Kidney (tissue), 14 donors: ENCODE data around the gene SULF2. TPM values are rescaled to one million over a fixed set of nuclear protein-coding genes. Genes with fewer than 3 reads are reported as not detected.

Experiments used
- DNase-seq, 5 donors: peaks; one replicate each; pipeline ENCODE4 v3.0.0-alpha.2; 2013 to 2020
- FAIRE-seq: peaks from 2 replicates; lab custom pipeline; 2012; peaks lifted over from hg19 to GRCh38; lab: Jason Lieb, UNC
- H3K27ac ChIP-seq, 2 donors: one replicate each; pipeline ENCODE4 v1.7.0; 2013; ENCODE audit warnings: low read depth in 2 of 2, low read length in 2 of 2, inconsistent platforms in 1 of 2
- H3K27me3 ChIP-seq: one replicate; pipeline ENCODE4 v1.7.1; 2013; ENCODE audit warnings: low read length, inconsistent platforms; ENCODE audit not compliant: control insufficient read depth, insufficient read depth
- H3K36me3 ChIP-seq, 3 donors: one replicate each; pipeline versions ENCODE4 v1.7.0 to v1.7.1; 2013; ENCODE audit warnings: low read length in 3 of 3, control low read depth in 1 of 3, inconsistent platforms in 1 of 3; ENCODE audit not compliant: insufficient read depth in 3 of 3, control insufficient read depth in 2 of 3
- H3K4me1 ChIP-seq, 3 donors: one replicate each; pipeline versions ENCODE4 v1.7.0 to v1.7.1; 2013; ENCODE audit warnings: low read length in 3 of 3, inconsistent platforms in 1 of 3, low read depth in 1 of 3; ENCODE audit not compliant: control insufficient read depth in 2 of 3, insufficient read depth in 2 of 3
- H3K4me3 ChIP-seq, 3 donors: one replicate each; pipeline versions ENCODE4 v1.7.0 to v1.8.1; 2013; ENCODE audit warnings: low read length in 3 of 3, control low read depth in 1 of 3, inconsistent platforms in 1 of 3
- H3K9ac ChIP-seq, 3 donors: one replicate each; pipeline versions ENCODE4 v1.7.0 to v1.7.1; 2013; ENCODE audit warnings: low read length in 3 of 3, control low read depth in 1 of 3, inconsistent platforms in 1 of 3
- H3K9me3 ChIP-seq, 3 donors: one replicate each; pipeline versions ENCODE4 v1.7.0 to v1.7.1; 2013; ENCODE audit warnings: low read length in 3 of 3, control low read depth in 1 of 3, inconsistent platforms in 1 of 3; ENCODE audit not compliant: control insufficient read depth in 2 of 3, insufficient read depth in 1 of 3
- CTCF ChIP-seq: IDR thresholded peaks from 3 replicates; pipeline ENCODE4 v1.5.1; 2012; ENCODE audit warnings: mild to moderate bottlenecking, moderate library complexity, borderline replicate concordance; ENCODE audit not compliant: insufficient read depth; ENCODE audit errors: extremely low read depth
- intact Hi-C: fragments of 100-400 bp; cut with DNase I; formaldehyde crosslinking; loops from one replicate; pipeline ENCODE4 v1.11.1; 2022
- polyA plus RNA-seq: library from polyadenylated mRNA; stranded (reverse); fragments of 350-450 nt; fragmentation: Illumina TruSeq; extraction: RNeasy Lipid Tissue Mini Kit (QIAGEN cat#74804); gene quantifications from one replicate; pipeline ENCODE4 v1.2.3, GENCODE V29; 2014; ENCODE audit warnings: low read depth, low replicate concordance; ENCODE audit not compliant: insufficient read depth
- total RNA-seq: library from RNA; stranded (reverse); fragmentation: NEBNext Ultra II Directional; extraction: Animal tissue kit (Norgen Biotek cat#: 25700); gene quantifications from one replicate; pipeline ENCODE4 v1.2.1, GENCODE V29; 2021
- donor health status: control.
- donor health status: control.
- donor health status: control.
- donor health status: control.
- donor health status: control.
- donor health status: DM: yes; HTN: yes; CAD: no.
- donor health status: Normal renal cell carcinoma (clear cell type).

The SULF2 gene
- total and polyA plus RNA-seq, 2 donors from 2014 or later: 85.1 to 257 TPM

- H3K4me1 ChIP-seq: no peaks in the 10 kb centered on the region
- intact Hi-C loops: no loop called here
- no peak overlapping the region for H3K4me3 ChIP-seq
- no peak overlapping the region for H3K9ac ChIP-seq
- FAIRE-seq (no peak), DNase-seq (no peak)
- no peak for TF ChIP-seq CTCF
- H3K27me3 ChIP-seq: no peaks in the 10 kb centered on the region
- H3K27ac ChIP-seq: no peak overlapping the region
- H3K36me3 ChIP-seq: no peaks in the 10 kb centered on the region
- H3K9me3 ChIP-seq: peaks cover 0 to 8% (median 5%) of the 10 kb centered on the region in 3 donors
Measured at GRCh38 chr20:47818466-47818865, 33.2 kb upstream of the SULF2 start.

- intact Hi-C loops: no loop called here
- Histone ChIP-seq H3K36me3 (no peaks in the 10 kb centered on the region), H3K9me3 (peaks cover 0 to 8% (median 5%) of the 10 kb centered on the region in 3 donors), H3K4me3 (no peak overlapping the region), H3K9ac (no peak overlapping the region), H3K27me3 (no peaks in the 10 kb centered on the region), H3K4me1 (no peaks in the 10 kb centered on the region), H3K27ac (no peak overlapping the region)
- no peak for DNase-seq
- no peak for FAIRE-seq
- TF ChIP-seq CTCF: no peak
Measured at GRCh38 chr20:47818016-47818415, 32.7 kb upstream of the SULF2 start.

GRCh38 chr20:47817573-47817972 is 32.3 kb upstream of the SULF2 start:
- Histone ChIP-seq H3K27me3 (no peaks in the 10 kb centered on the region), H3K4me3 (no peak overlapping the region), H3K9ac (no peak overlapping the region), H3K36me3 (no peaks in the 10 kb centered on the region), H3K27ac (no peak overlapping the region), H3K4me1 (no peaks in the 10 kb centered on the region), H3K9me3 (peaks cover 0 to 8% (median 5%) of the 10 kb centered on the region in 3 donors)
- FAIRE-seq (no peak), DNase-seq (no peak)
- no peak for TF ChIP-seq CTCF
- intact Hi-C loops: no loop called here
